Activated T-cell treated with anti-CD3 and anti-CD28 coated beads for 1 hour (primary cell): Measurements from ENCODE around the gene DHRS3.

Source experiments
- DNase-seq: peaks from one replicate; pipeline ENCODE4 v3.0.0-alpha.2; 2020; ENCODE audit warnings: low read depth

Gene DHRS3

GRCh38 chr1:12616709-12617373 lies 1.2 kb downstream of the DHRS3 start:
- DNase-seq = no peak

- no peak for DNase-seq
Observed at GRCh38 chr1:12615865-12616708, 1.9 kb downstream of the DHRS3 start.

GRCh38 chr1:12615159-12615864 lies 2.7 kb downstream of the DHRS3 start:
- DNase-seq = no peak

- no peak for DNase-seq
Observed at GRCh38 chr1:12614402-12615158, 3.4 kb downstream of the DHRS3 start.

GRCh38 chr1:12613180-12613579 lies 4.8 kb downstream of the DHRS3 start:
- DNase-seq = no peak

- no peak for DNase-seq
Observed at GRCh38 chr1:12610941-12611340, 7.1 kb downstream of the DHRS3 start.

- no peak for DNase-seq
Observed at GRCh38 chr1:12610305-12610935, 7.6 kb downstream of the DHRS3 start.

- no peak for DNase-seq
Observed at GRCh38 chr1:12609469-12610003, 8.5 kb downstream of the DHRS3 start.

GRCh38 chr1:12608311-12608957 lies 9.6 kb downstream of the DHRS3 start:
- no peak for DNase-seq

GRCh38 chr1:12607263-12607662 lies 10.7 kb downstream of the DHRS3 start:
- no peak for DNase-seq

- no peak for DNase-seq
Observed at GRCh38 chr1:12604986-12605385, 13.0 kb downstream of the DHRS3 start.

- peak; percentile 36 for DNase-seq
Observed at GRCh38 chr1:12604114-12604874, 13.7 kb downstream of the DHRS3 start.

GRCh38 chr1:12603224-12603623 lies 14.8 kb downstream of the DHRS3 start:
- no peak for DNase-seq

GRCh38 chr1:12602659-12603024 lies 15.4 kb downstream of the DHRS3 start:
- DNase-seq = no peak

- DNase-seq = no peak
Observed at GRCh38 chr1:12601700-12602658, 16.0 kb downstream of the DHRS3 start.

- peak; percentile 52 for DNase-seq
Observed at GRCh38 chr1:12600880-12601633, 17.0 kb downstream of the DHRS3 start.

- DNase-seq = no peak
Observed at GRCh38 chr1:12600335-12600734, 17.7 kb downstream of the DHRS3 start.

- DNase-seq = no peak
Observed at GRCh38 chr1:12599657-12600056, 18.4 kb downstream of the DHRS3 start.
